OCI-LY3 (cell line): Measurements from ENCODE around the gene RTP5.

Experiments used
- CTCF ChIP-seq: fragments of 200-600, 300-600 bp; sonication (generic); IDR thresholded peaks from 2 replicates; pipeline ENCODE4 v1.5.1; 2014; ENCODE audit warnings: antibody characterized with exemption, low read length, low read depth
- EZH2phosphoT487 ChIP-seq: fragments of 200-600 bp; shearing (Covaris generic); IDR thresholded peaks from 2 replicates; pipeline ENCODE4 v1.6.1; 2018; ENCODE audit warnings: antibody characterized with exemption, mixed run types, low read depth

GRCh38 chr2:241911551-241911950 lies 42.0 kb downstream of the RTP5 start:
- TF ChIP-seq CTCF (no peak), EZH2phosphoT487 (no peak)
